ENCODE measurements around the gene HLA-DQA1. TPM values are rescaled to one million over a fixed set of nuclear protein-coding genes. Genes with fewer than 3 reads are reported as not detected.
A peak's percentile ranks its signal among the peaks of the same experiment; 100 is the strongest.
"Not testable (repeated sequence)": the region's sequence is repeated elsewhere in the genome, so short reads cannot be mapped to it uniquely, and the experiment has no call there.

The HLA-DQA1 gene
- total RNA-seq (not detected in 2 replicates), polyA plus RNA-seq (not detected in 2 replicates)

DNA sequence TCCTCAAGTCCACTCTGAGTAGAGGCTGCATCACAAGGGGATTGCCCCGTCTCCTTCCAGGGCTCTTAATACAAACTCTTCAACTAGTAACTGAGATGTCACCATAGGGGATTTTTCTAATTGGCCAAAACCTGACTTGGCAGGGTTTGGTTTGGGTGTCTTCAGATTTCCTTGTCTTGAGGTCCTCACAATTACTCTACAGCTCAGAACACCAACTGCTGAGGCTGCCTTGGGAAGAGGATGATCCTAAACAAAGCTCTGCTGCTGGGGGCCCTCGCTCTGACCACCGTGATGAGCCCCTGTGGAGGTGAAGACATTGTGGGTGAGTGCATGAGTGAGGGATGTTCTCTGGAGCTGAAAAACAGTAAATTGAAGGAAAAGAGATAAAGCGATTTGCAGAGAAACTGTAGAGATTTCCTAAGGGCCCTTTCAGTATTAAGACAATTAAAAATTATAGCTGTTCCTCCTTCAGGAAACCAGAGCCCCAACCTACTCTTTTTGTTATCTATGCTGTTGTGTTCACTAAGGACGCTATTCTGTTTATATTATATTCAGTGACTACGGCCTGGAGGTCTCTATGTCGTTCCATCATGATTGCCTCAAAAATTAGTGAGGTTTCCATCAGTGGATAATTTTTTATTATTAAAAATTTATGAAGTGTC lies at the start of gene HLA-DQA1:
Gene HLA-DQA1, plus strand, starts transcription at position 188 of the 662 bp plus-strand sequence. Its CDS starts 53 bp downstream, at position 241.
- H3K9me2 ChIP-seq (replicated peaks; ENCODE audit: insufficient read depth) = no peaks in the 10 kb centered on the region
- no peaks in the 10 kb centered on the region for H3K27me3 ChIP-seq
- H3K4me3 ChIP-seq = no peak within 1 kb of the TSS
- no peaks in the 10 kb centered on the region for H3K9me3 ChIP-seq (ENCODE audit: low read depth)
- no peaks in the 10 kb centered on the region for H3K4me1 ChIP-seq (ENCODE audit: insufficient read depth)
- DNase-seq (ENCODE audit: low spot score) = no peak
- H4K20me1 ChIP-seq (ENCODE audit: insufficient read depth, poor library complexity, severe bottlenecking) = no peaks in the 10 kb centered on the region
- no peak within 1 kb of the TSS for H3K27ac ChIP-seq
- H3K36me3 ChIP-seq (replicated peaks; ENCODE audit: insufficient read depth, low read depth) = no peaks in the 10 kb centered on the region
- H2AFZ ChIP-seq = no peak within 1 kb of the TSS
- 79% methylated on average over 7 of the region's 7 CpGs for WGBS (ENCODE audit: low lambda C conversion rate, missing lambda C conversion rate)
- no peak within 1 kb of the TSS for H3K4me2 ChIP-seq
- TF ChIP-seq, protein P1, sequence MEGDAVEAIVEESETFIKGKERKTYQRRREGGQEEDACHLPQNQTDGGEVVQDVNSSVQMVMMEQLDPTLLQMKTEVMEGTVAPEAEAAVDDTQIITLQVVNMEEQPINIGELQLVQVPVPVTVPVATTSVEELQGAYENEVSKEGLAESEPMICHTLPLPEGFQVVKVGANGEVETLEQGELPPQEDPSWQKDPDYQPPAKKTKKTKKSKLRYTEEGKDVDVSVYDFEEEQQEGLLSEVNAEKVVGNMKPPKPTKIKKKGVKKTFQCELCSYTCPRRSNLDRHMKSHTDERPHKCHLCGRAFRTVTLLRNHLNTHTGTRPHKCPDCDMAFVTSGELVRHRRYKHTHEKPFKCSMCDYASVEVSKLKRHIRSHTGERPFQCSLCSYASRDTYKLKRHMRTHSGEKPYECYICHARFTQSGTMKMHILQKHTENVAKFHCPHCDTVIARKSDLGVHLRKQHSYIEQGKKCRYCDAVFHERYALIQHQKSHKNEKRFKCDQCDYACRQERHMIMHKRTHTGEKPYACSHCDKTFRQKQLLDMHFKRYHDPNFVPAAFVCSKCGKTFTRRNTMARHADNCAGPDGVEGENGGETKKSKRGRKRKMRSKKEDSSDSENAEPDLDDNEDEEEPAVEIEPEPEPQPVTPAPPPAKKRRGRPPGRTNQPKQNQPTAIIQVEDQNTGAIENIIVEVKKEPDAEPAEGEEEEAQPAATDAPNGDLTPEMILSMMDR (IDR thresholded peaks at IDR 0.05; ENCODE audit: poor library complexity) = no peak
- no peak for TF ChIP-seq EZH2phosphoT487 (IDR thresholded peaks at IDR 0.05; ENCODE audit: low read depth, severe bottlenecking, unreplicated experiment)
- no peak for TF ChIP-seq EZH2 (IDR thresholded peaks at IDR 0.05; ENCODE audit: borderline replicate concordance)
- H3K79me2 ChIP-seq = no peaks in the 10 kb centered on the region

DNA sequence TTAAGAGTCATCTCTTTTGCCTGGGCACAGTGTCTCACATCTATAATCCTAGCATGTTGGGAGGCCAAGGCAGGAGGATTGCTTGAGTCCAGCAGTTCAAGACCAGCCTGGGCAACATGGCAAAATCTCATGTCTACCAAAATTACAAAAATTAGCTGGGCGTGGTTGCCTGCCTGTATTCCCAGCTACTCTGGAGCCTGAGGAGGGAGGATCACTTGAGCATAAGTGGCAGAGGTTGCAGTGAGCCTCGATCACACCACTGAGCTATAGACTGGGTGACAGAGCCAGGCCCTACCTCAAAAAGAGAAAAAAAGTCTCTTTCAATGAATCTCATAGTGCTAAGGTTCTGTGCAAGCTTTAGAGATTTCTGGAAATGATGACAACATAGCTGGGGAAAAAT lies 49.0 kb upstream of the HLA-DQA1 start:
- no peaks in the 10 kb centered on the region for H3K9me2 ChIP-seq (replicated peaks; ENCODE audit: insufficient read depth)
- TF ChIP-seq EZH2 (IDR thresholded peaks at IDR 0.05; ENCODE audit: borderline replicate concordance) (no peak), EZH2phosphoT487 (IDR thresholded peaks at IDR 0.05; ENCODE audit: low read depth, severe bottlenecking, unreplicated experiment) (no peak)
- TF ChIP-seq, protein P1 (IDR thresholded peaks at IDR 0.05; ENCODE audit: poor library complexity) = no peak
- H3K27me3 ChIP-seq = no peaks in the 10 kb centered on the region
- no peaks in the 10 kb centered on the region for H4K20me1 ChIP-seq (ENCODE audit: insufficient read depth, poor library complexity, severe bottlenecking)
- H2AFZ ChIP-seq = no peak overlapping the region
- 88% methylated on average over 2 of the region's 2 CpGs for WGBS (ENCODE audit: low lambda C conversion rate, missing lambda C conversion rate)
- no peak overlapping the region for H3K27ac ChIP-seq
- no peaks in the 10 kb centered on the region for H3K4me1 ChIP-seq (ENCODE audit: insufficient read depth)
- no peaks in the 10 kb centered on the region for H3K36me3 ChIP-seq (replicated peaks; ENCODE audit: insufficient read depth, low read depth)
- peaks cover 4% of the 10 kb centered on the region for H3K79me2 ChIP-seq
- H3K4me2 ChIP-seq = no peak overlapping the region
- no peak overlapping the region for H3K4me3 ChIP-seq
- H3K9me3 ChIP-seq (ENCODE audit: low read depth) = no peaks in the 10 kb centered on the region
- no peak for DNase-seq (ENCODE audit: low spot score)

GRCh38 chr6:32589596-32590449 lies 47.4 kb upstream of the HLA-DQA1 start, which contains the start of gene HLA-DRB1:
Gene HLA-DRB1 (minus strand): TSS chr6:32589848. CDS start chr6:32589742, 106 bp downstream.
- Histone ChIP-seq H2AFZ (no peak within 1 kb of the TSS), H3K4me1 (ENCODE audit: insufficient read depth) (no peaks in the 10 kb centered on the region), H3K27ac (peak within 1 kb of the TSS; percentile 64), H3K9me2 (replicated peaks; ENCODE audit: insufficient read depth) (no peaks in the 10 kb centered on the region), H3K27me3 (no peaks in the 10 kb centered on the region), H3K9me3 (ENCODE audit: low read depth) (no peaks in the 10 kb centered on the region), H3K36me3 (replicated peaks; ENCODE audit: insufficient read depth, low read depth) (no peaks in the 10 kb centered on the region), H3K79me2 (peaks cover 4% of the 10 kb centered on the region), H3K4me3 (no peak within 1 kb of the TSS), H3K4me2 (peak within 1 kb of the TSS; percentile 58), H4K20me1 (ENCODE audit: insufficient read depth, poor library complexity, severe bottlenecking) (no peaks in the 10 kb centered on the region)
- TF ChIP-seq, protein P1 (IDR thresholded peaks at IDR 0.05; ENCODE audit: poor library complexity) = no peak
- TF ChIP-seq EZH2 (IDR thresholded peaks at IDR 0.05; ENCODE audit: borderline replicate concordance) (no peak), EZH2phosphoT487 (IDR thresholded peaks at IDR 0.05; ENCODE audit: low read depth, severe bottlenecking, unreplicated experiment) (no peak)
- 76% methylated on average over 9 of the region's 9 CpGs for WGBS (ENCODE audit: low lambda C conversion rate, missing lambda C conversion rate)
- DNase-seq (ENCODE audit: low spot score) = peak; percentile 70

DNA sequence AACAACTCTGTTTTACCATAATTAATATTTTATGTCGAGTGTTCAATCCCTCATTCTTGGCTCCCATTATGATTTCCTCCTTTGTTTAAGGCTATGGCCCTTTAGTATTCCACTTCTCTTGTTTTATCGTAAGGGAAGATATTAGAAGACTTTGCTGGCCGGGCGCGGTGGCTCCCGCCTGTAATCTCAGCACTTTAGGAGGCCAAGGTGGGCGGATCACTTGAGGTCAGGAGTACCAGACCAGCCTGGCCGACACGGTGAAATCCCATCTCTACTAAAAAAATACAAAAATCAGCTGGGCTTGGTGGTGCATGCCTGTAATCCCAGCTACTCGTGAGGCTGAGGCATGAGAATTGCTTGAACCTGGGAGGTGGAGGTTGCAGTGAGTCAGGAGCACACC lies 46.5 kb upstream of the HLA-DQA1 start:
- not testable (repeated sequence) for H3K4me3 ChIP-seq; H3K9me3 ChIP-seq (ENCODE audit: low read depth); DNase-seq (ENCODE audit: low spot score); H3K4me1 ChIP-seq (ENCODE audit: insufficient read depth); H3K9me2 ChIP-seq (replicated peaks; ENCODE audit: insufficient read depth); H3K79me2 ChIP-seq; H3K4me2 ChIP-seq; H4K20me1 ChIP-seq (ENCODE audit: insufficient read depth, poor library complexity, severe bottlenecking); H2AFZ ChIP-seq; H3K27me3 ChIP-seq; H3K27ac ChIP-seq; H3K36me3 ChIP-seq (replicated peaks; ENCODE audit: insufficient read depth, low read depth)
- 92% methylated on average over 10 of the region's 10 CpGs for WGBS (ENCODE audit: low lambda C conversion rate, missing lambda C conversion rate)
